SK-N-SH treated with all-trans-retinoic acid at 6 μM for 48 hours (cell line): ENCODE measurements around the gene SMG9.

Experiments used
- CSDC2 ChIP-seq: fragments of 250-450 bp; sonication (Bioruptor Pico); IDR thresholded peaks from 2 replicates; pipeline ENCODE4 v1.5.0; 2020; ENCODE audit warnings: mild to moderate bottlenecking, moderate library complexity
- GLIS3 ChIP-seq: fragments of 250-450 bp; sonication (Bioruptor Pico); IDR thresholded peaks from 2 replicates; pipeline ENCODE4 v1.5.0; 2020; ENCODE audit warnings: mild to moderate bottlenecking, moderate library complexity
- RARB ChIP-seq: fragments of 250-450 bp; sonication (Bioruptor Pico); IDR thresholded peaks from 2 replicates; pipeline ENCODE4 v1.8.0; 2021; ENCODE audit warnings: mild to moderate bottlenecking, moderate library complexity
- TCF4 ChIP-seq: fragments of 250-450 bp; sonication (Bioruptor Pico); IDR thresholded peaks from 2 replicates; pipeline ENCODE4 v1.8.0; 2021; ENCODE audit warnings: mild to moderate bottlenecking, moderate library complexity, borderline replicate concordance
- ZFP30 ChIP-seq: fragments of 450-650 bp; formaldehyde crosslinking; IDR thresholded peaks from 2 replicates; pipeline ENCODE4 v1.5.0; 2022; ENCODE audit warnings: mild to moderate bottlenecking, moderate library complexity
- ZNF8 ChIP-seq: fragments of 450-650 bp; formaldehyde crosslinking; IDR thresholded peaks from 2 replicates; pipeline ENCODE4 v1.5.0; 2020; ENCODE audit warnings: mild to moderate bottlenecking, moderate library complexity
- TF ChIP-seq, protein P1 (sequence below): fragments of 250-450 bp; sonication (Bioruptor Pico); IDR thresholded peaks from 2 replicates; pipeline ENCODE4 v1.8.0; 2020; ENCODE audit warnings: mild to moderate bottlenecking, moderate library complexity, borderline replicate concordance
- TF ChIP-seq, protein P2 (sequence below): fragments of 250-450 bp; sonication (Bioruptor Pico); IDR thresholded peaks from 2 replicates; pipeline ENCODE4 v1.5.1; 2020; ENCODE audit warnings: low read depth, mild to moderate bottlenecking, moderate library complexity

DNA sequence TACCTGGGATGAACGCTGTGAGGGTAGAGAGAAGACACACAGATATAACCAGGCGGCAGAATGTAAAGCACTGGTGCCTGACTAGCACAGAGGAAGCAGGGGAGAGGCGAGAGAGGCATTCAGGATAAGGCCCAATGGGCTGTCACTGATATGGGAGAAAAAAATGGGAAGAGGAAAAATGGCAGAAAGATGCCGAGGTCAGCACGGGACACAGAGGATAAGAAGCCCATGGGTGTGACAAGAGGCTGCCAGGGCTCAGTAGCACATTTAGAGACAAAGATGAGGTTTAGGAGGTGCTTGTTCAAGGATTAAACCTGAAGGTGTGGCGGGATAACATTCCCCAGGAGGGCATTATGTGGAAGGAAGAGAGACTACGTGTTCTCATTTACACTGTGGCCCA is 5.6 kb downstream of the SMG9 start:
- TF ChIP-seq ZNF8, result no peak
- TF ChIP-seq, protein P1, sequence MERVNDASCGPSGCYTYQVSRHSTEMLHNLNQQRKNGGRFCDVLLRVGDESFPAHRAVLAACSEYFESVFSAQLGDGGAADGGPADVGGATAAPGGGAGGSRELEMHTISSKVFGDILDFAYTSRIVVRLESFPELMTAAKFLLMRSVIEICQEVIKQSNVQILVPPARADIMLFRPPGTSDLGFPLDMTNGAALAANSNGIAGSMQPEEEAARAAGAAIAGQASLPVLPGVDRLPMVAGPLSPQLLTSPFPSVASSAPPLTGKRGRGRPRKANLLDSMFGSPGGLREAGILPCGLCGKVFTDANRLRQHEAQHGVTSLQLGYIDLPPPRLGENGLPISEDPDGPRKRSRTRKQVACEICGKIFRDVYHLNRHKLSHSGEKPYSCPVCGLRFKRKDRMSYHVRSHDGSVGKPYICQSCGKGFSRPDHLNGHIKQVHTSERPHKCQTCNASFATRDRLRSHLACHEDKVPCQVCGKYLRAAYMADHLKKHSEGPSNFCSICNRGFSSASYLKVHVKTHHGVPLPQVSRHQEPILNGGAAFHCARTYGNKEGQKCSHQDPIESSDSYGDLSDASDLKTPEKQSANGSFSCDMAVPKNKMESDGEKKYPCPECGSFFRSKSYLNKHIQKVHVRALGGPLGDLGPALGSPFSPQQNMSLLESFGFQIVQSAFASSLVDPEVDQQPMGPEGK, result no peak
- TF ChIP-seq CSDC2, result no peak
- TF ChIP-seq, protein P2, sequence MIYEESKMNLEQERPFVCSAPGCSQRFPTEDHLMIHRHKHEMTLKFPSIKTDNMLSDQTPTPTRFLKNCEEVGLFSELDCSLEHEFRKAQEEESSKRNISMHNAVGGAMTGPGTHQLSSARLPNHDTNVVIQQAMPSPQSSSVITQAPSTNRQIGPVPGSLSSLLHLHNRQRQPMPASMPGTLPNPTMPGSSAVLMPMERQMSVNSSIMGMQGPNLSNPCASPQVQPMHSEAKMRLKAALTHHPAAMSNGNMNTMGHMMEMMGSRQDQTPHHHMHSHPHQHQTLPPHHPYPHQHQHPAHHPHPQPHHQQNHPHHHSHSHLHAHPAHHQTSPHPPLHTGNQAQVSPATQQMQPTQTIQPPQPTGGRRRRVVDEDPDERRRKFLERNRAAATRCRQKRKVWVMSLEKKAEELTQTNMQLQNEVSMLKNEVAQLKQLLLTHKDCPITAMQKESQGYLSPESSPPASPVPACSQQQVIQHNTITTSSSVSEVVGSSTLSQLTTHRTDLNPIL (CRISPR knock-in tag), result no peak
- TF ChIP-seq RARB, result no peak
- no peak for TF ChIP-seq GLIS3 (CRISPR knock-in tag)
- no peak for TF ChIP-seq ZFP30
- no peak for TF ChIP-seq TCF4 (CRISPR knock-in tag)
